Astrocyte (in vitro differentiated cells and primary cell): Measurements from ENCODE around the gene HSD11B2.

Source experiments
- EZH2 ChIP-seq: IDR thresholded peaks from 2 replicates; pipeline ENCODE4 v1.6.1; 2012; ENCODE audit warnings: mild to moderate bottlenecking, low read length, inconsistent platforms; ENCODE audit not compliant: insufficient read depth
- TF ChIP-seq, protein P1 (sequence below): IDR thresholded peaks from 2 replicates; pipeline ENCODE4 v1.5.1; 2011; ENCODE audit warnings: low read depth, mild to moderate bottlenecking, inconsistent platforms, low read length, moderate library complexity; ENCODE audit not compliant: insufficient read depth

DNA sequence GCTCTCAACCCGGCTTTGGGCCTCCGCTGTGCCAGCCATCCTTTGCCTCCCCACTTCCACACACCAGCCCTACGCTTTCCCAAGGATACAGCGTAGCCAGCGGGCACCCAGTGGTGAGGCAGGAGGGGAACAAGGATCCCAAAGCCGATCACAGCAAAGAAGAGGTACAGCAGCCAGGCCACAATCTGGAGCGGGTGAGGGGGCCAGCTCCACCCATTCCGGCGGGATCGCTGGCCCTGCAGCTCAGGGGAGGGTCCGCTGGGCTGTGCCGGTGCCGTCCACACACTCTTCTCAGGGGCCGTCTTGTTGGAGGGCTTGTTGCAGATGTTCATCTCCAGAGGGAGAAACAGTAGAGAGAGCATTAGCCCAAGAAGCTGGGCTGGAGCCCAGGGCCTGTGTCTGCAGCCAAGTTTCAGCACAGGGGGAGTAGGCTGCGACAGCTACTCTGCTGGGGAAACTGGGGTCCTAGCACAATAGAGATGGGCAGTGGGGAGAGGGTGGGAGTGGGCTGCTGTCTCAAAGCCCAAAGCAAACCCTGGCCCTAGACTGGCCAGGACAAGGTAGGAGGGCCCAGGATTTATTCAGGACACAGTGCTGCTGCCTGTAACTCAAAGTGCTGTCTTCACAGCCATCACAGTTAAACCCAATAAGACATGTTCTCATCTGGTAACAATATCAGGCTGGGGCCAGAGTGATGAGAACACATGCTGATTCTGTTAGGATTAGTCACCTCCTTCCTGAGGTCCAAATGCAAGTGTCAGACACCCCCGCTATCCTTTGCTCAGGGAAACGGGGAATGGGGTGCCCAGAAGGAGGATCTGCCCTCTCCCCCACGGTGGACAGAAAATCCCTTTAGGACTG is 24.6 kb upstream of the HSD11B2 start:
- TF ChIP-seq, protein P1, sequence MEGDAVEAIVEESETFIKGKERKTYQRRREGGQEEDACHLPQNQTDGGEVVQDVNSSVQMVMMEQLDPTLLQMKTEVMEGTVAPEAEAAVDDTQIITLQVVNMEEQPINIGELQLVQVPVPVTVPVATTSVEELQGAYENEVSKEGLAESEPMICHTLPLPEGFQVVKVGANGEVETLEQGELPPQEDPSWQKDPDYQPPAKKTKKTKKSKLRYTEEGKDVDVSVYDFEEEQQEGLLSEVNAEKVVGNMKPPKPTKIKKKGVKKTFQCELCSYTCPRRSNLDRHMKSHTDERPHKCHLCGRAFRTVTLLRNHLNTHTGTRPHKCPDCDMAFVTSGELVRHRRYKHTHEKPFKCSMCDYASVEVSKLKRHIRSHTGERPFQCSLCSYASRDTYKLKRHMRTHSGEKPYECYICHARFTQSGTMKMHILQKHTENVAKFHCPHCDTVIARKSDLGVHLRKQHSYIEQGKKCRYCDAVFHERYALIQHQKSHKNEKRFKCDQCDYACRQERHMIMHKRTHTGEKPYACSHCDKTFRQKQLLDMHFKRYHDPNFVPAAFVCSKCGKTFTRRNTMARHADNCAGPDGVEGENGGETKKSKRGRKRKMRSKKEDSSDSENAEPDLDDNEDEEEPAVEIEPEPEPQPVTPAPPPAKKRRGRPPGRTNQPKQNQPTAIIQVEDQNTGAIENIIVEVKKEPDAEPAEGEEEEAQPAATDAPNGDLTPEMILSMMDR, result no peak
- no peak for TF ChIP-seq EZH2
